ENCODE results near the gene ASPSCR1. TPM values are rescaled to one million over a fixed set of nuclear protein-coding genes. Genes with fewer than 3 reads are reported as not detected.
A peak's percentile ranks its signal among the peaks of the same experiment; 100 is the strongest.

Gene ASPSCR1
- total and polyA plus RNA-seq, 2 of the 8 experiments (the other 6 are each of a cell fraction or from before 2014, with no cell fraction given), result 33.3 to 43.7 TPM

- Histone ChIP-seq H3K23ac (ENCODE audit: insufficient read length) (no peak overlapping the region), H3K23me2 (ENCODE audit: low read depth, low read length) (no peaks in the 10 kb centered on the region), H2AFZ (ENCODE audit: low read length) (no peak overlapping the region), H3K9ac (replicated peaks in 1 of 4; ENCODE audit: extremely low read depth in 1 of 4, low read depth in 3 of 4, low read length in 3 of 4) (no peak overlapping the region), H4K8ac (ENCODE audit: extremely low read depth, insufficient read depth, low read length) (peak overlapping the region; percentile 80), H2BK12ac (ENCODE audit: low read depth, low read length) (0 out of 2 replicates have a peak overlapping the region, but pooled peaks have one; percentile 17), H4K91ac (replicated peaks; ENCODE audit: insufficient read length, low read length) (no peak overlapping the region), H3K4me2 (ENCODE audit: insufficient read depth in 1 of 2, low read depth in 2 of 2, low read length in 2 of 2) (no peak overlapping the region), H2AK5ac (ENCODE audit: low read depth, low read length) (no peak overlapping the region), H2BK20ac (ENCODE audit: low read length) (no peak overlapping the region), H4K5ac (ENCODE audit: insufficient read length, low read depth, low read length) (no peak overlapping the region), H3K14ac (ENCODE audit: insufficient read length) (no peak overlapping the region), H3K4me1 (replicated peaks in 1 of 4; ENCODE audit: control insufficient read depth in 3 of 4, insufficient read depth in 4 of 4, low read length in 3 of 4) (peaks cover 0 to 31% (median 27%) of the 10 kb centered on the region in 4 experiments; a peak in 6 of 7 replicates), H3K18ac (ENCODE audit: extremely low read depth, low read length) (no peak overlapping the region), H3K79me2 (ENCODE audit: control insufficient read depth in 1 of 2, insufficient read depth in 2 of 2, low read length in 2 of 2) (no peaks in the 10 kb centered on the region; a peak in 1 of 4 replicates), H2BK5ac (ENCODE audit: low read depth, low read length) (0 out of 2 replicates have a peak overlapping the region, but pooled peaks have one; percentile 52), H4K20me1 (replicated peaks in 1 of 2; ENCODE audit: control insufficient read depth in 1 of 2, insufficient read depth in 2 of 2, low read length in 2 of 2) (peaks cover 3 to 15% of the 10 kb centered on the region in 2 experiments), H3K27ac (ENCODE audit: low read depth, low read length) (0 out of 2 replicates have a peak overlapping the region, but pooled peaks have one; percentile 34), H3K56ac (replicated peaks; ENCODE audit: insufficient read length, low read depth, low read length) (no peak overlapping the region), H3K79me1 (ENCODE audit: low read depth, low read length) (peaks cover 5% of the 10 kb centered on the region), H2BK120ac (replicated peaks; ENCODE audit: low read depth, low read length) (no peak overlapping the region), H3K27me3 (replicated peaks in 1 of 4; ENCODE audit: control insufficient read depth in 3 of 4, extremely low read depth in 1 of 4, insufficient read depth in 3 of 4, low read length in 3 of 4) (no peaks in the 10 kb centered on the region), H2BK15ac (ENCODE audit: low read length) (no peak overlapping the region), H3K9me3 (ENCODE audit: insufficient read depth in 2 of 2, low read depth in 1 of 2, low read length in 1 of 2) (no peaks in the 10 kb centered on the region), H3K36me3 (ENCODE audit: control insufficient read depth in 2 of 4, insufficient read depth in 4 of 4, low read length in 3 of 4) (no peaks in the 10 kb centered on the region), H3K4me3 (ENCODE audit: extremely low read depth in 1 of 4, insufficient read depth in 2 of 4, low read depth in 3 of 4, low read length in 4 of 4) (no peak overlapping the region), H3K4ac (replicated peaks; ENCODE audit: insufficient read length, low read depth, low read length) (no peak overlapping the region)
- WGBS, 2 experiments (ENCODE audit: extremely low coverage in 1 of 2, insufficient coverage in 1 of 2, insufficient read length in 1 of 2, insufficient replicate concordance in 2 of 2, low coverage in 1 of 2, low lambda C conversion rate in 2 of 2, missing lambda C conversion rate in 1 of 2), result 92% methylated on average over 27 of the region's 39 CpGs; no CpG with 5 or more reads in 1 of the 2 experiments
- DNase-seq (ENCODE audit: low read depth in 1 of 2, low spot score in 2 of 2), result peak in 1 of 2 experiments; percentile 46
- ChIA-PET POLR2A (ENCODE audit: partially characterized antibody) (interaction anchor here (1.1 to 1.4 kb wide), 3 partner anchors 9 to 74 kb away, joined by 3 read pairs; no protein-coding TSS in a partner anchor), CTCF (ENCODE audit: partially characterized antibody) (interaction anchor here (1.3 to 3.2 kb wide), 13 partner anchors 10 to 126 kb away, joined by 3 to 20 read pairs (median 6); partner anchors contain the start of gene MAFG)
- no peak for FAIRE-seq
- TF ChIP-seq POLR2A (IDR thresholded peaks at IDR 0.05; ENCODE audit: control extremely low read depth in 1 of 2, low read depth in 2 of 2, low read length in 2 of 2) (no peak), SP1 (IDR thresholded peaks at IDR 0.05; ENCODE audit: low read depth, low read length) (no peak), RBBP5 (IDR thresholded peaks at IDR 0.05; ENCODE audit: borderline replicate concordance, low read depth, low read length) (no peak), KDM1A (IDR thresholded peaks at IDR 0.05; ENCODE audit: borderline replicate concordance, low read length) (no peak)
Measured at GRCh38 chr17:81994593-81995462, 17.4 kb downstream of the ASPSCR1 start.
